Measurements from ENCODE around the gene FRMD1. TPM values are rescaled to one million over a fixed set of nuclear protein-coding genes. Genes with fewer than 3 reads are reported as not detected.

FRMD1 gene
- total RNA-seq, 1 donor from 2014 or later, result not detected

DNA sequence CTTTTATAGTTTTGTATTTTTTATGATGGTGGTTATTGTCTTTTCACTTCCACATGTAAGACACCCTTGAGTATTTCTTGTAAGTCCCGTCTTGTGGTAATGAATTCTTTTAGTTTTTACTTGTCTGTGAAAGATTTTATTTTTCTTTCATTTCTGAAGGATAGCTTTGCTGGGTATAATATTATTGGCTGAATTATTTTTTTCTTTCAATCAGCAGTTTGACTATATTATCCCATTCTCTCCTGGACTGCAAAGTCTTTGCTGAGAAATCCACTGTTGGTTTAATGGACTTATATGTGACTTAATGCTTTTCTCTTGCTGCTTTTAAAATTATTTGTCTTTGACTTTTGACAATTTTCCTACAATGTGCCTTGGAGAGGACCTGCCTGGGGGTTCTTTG lies 67.7 kb downstream of the FRMD1 start:
- no peak overlapping the region for H3K27ac Mint-ChIP-seq (ENCODE audit: unreplicated experiment)
- Histone ChIP-seq H3K9me3 (ENCODE audit: insufficient read depth, low read depth, low read length) (peaks cover 13% of the 10 kb centered on the region), H3K9ac (ENCODE audit: low read length) (no peak overlapping the region), H3K27me3 (ENCODE audit: insufficient read depth, low read length) (peaks cover 5% of the 10 kb centered on the region), H3K4me1 (ENCODE audit: insufficient read depth, low read length) (peaks cover 10% of the 10 kb centered on the region), H3K4me3 (ENCODE audit: insufficient read depth, low read depth, low read length) (no peak overlapping the region), H4K20me1 (ENCODE audit: insufficient read depth, low read length) (no peaks in the 10 kb centered on the region), H3K79me2 (ENCODE audit: insufficient read depth, low read length) (no peaks in the 10 kb centered on the region), H2AFZ (ENCODE audit: low read depth, low read length) (no peak overlapping the region), H3K27ac (ENCODE audit: low read depth, low read length) (no peak overlapping the region), H3K36me3 (ENCODE audit: insufficient read depth, low read length) (no peaks in the 10 kb centered on the region), H3K4me2 (ENCODE audit: low read length) (no peak overlapping the region)
- H3K4me3 Mint-ChIP-seq (ENCODE audit: unreplicated experiment), result no peak overlapping the region
- peaks cover 5% of the 10 kb centered on the region for H3K27me3 Mint-ChIP-seq (ENCODE audit: low read depth, unreplicated experiment)
- H3K36me3 Mint-ChIP-seq (ENCODE audit: low read depth, unreplicated experiment), result peaks cover 9% of the 10 kb centered on the region
- FAIRE-seq (no peak), DNase-seq (ENCODE audit: low read depth) (no peak)
- H3K9me3 Mint-ChIP-seq (ENCODE audit: unreplicated experiment), result peaks cover 41% of the 10 kb centered on the region
- no peak for TF ChIP-seq EZH2 (IDR thresholded peaks at IDR 0.05; ENCODE audit: insufficient read depth, low read length)
- TF ChIP-seq, protein P1, sequence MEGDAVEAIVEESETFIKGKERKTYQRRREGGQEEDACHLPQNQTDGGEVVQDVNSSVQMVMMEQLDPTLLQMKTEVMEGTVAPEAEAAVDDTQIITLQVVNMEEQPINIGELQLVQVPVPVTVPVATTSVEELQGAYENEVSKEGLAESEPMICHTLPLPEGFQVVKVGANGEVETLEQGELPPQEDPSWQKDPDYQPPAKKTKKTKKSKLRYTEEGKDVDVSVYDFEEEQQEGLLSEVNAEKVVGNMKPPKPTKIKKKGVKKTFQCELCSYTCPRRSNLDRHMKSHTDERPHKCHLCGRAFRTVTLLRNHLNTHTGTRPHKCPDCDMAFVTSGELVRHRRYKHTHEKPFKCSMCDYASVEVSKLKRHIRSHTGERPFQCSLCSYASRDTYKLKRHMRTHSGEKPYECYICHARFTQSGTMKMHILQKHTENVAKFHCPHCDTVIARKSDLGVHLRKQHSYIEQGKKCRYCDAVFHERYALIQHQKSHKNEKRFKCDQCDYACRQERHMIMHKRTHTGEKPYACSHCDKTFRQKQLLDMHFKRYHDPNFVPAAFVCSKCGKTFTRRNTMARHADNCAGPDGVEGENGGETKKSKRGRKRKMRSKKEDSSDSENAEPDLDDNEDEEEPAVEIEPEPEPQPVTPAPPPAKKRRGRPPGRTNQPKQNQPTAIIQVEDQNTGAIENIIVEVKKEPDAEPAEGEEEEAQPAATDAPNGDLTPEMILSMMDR (IDR thresholded peaks at IDR 0.05; ENCODE audit: insufficient read depth, low read depth, low read length), result no peak
- peaks cover 5% of the 10 kb centered on the region for H3K4me1 Mint-ChIP-seq (ENCODE audit: low read depth, unreplicated experiment)

DNA sequence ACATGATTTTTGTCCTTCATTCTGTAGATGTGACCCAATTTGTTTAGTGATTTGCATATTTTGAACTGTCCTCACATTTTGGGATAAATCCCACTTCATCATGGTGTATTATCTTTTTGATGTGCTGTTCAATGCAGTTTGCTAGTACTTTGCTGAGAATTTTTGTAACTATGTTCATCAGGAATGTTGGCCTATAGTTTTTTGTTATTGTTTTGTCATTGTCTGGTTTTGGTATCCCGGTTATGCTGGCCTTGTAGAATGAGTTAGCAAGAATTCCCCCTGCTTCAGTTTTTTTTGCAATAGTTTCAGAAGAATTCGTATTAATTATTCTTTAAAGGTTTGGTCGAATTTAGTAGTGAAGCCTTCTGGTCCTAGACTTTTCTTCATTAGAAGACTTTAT lies 69.7 kb downstream of the FRMD1 start:
- H3K4me3 ChIP-seq (ENCODE audit: insufficient read depth, low read depth, low read length), result no peak overlapping the region
- H3K4me1 Mint-ChIP-seq (ENCODE audit: low read depth, unreplicated experiment), result peaks cover 5% of the 10 kb centered on the region
- H3K79me2 ChIP-seq (ENCODE audit: insufficient read depth, low read length), result no peaks in the 10 kb centered on the region
- DNase-seq (ENCODE audit: low read depth) (peak; percentile 26), FAIRE-seq (peak; percentile 49)
- peaks cover 10% of the 10 kb centered on the region for H3K4me1 ChIP-seq (ENCODE audit: insufficient read depth, low read length)
- H3K36me3 Mint-ChIP-seq (ENCODE audit: low read depth, unreplicated experiment), result peaks cover 6% of the 10 kb centered on the region
- H3K4me2 ChIP-seq (ENCODE audit: low read length), result no peak overlapping the region
- peaks cover 2% of the 10 kb centered on the region for H3K27me3 Mint-ChIP-seq (ENCODE audit: low read depth, unreplicated experiment)
- no peak overlapping the region for H2AFZ ChIP-seq (ENCODE audit: low read depth, low read length)
- H3K9me3 Mint-ChIP-seq (ENCODE audit: unreplicated experiment), result peaks cover 27% of the 10 kb centered on the region
- H3K9ac ChIP-seq (ENCODE audit: low read length), result no peak overlapping the region
- no peaks in the 10 kb centered on the region for H3K36me3 ChIP-seq (ENCODE audit: insufficient read depth, low read length)
- peak overlapping the region; percentile 44 for H3K27ac Mint-ChIP-seq (ENCODE audit: unreplicated experiment)
- no peaks in the 10 kb centered on the region for H4K20me1 ChIP-seq (ENCODE audit: insufficient read depth, low read length)
- peaks cover 6% of the 10 kb centered on the region for H3K27me3 ChIP-seq (ENCODE audit: insufficient read depth, low read length)
- H3K4me3 Mint-ChIP-seq (ENCODE audit: unreplicated experiment), result no peak overlapping the region
- TF ChIP-seq, protein P1 (IDR thresholded peaks at IDR 0.05; ENCODE audit: insufficient read depth, low read depth, low read length), result no peak
- no peak for TF ChIP-seq EZH2 (IDR thresholded peaks at IDR 0.05; ENCODE audit: insufficient read depth, low read length)
- peak overlapping the region; percentile 16 for H3K27ac ChIP-seq (ENCODE audit: low read depth, low read length)
- H3K9me3 ChIP-seq (ENCODE audit: insufficient read depth, low read depth, low read length), result peaks cover 13% of the 10 kb centered on the region

DNA sequence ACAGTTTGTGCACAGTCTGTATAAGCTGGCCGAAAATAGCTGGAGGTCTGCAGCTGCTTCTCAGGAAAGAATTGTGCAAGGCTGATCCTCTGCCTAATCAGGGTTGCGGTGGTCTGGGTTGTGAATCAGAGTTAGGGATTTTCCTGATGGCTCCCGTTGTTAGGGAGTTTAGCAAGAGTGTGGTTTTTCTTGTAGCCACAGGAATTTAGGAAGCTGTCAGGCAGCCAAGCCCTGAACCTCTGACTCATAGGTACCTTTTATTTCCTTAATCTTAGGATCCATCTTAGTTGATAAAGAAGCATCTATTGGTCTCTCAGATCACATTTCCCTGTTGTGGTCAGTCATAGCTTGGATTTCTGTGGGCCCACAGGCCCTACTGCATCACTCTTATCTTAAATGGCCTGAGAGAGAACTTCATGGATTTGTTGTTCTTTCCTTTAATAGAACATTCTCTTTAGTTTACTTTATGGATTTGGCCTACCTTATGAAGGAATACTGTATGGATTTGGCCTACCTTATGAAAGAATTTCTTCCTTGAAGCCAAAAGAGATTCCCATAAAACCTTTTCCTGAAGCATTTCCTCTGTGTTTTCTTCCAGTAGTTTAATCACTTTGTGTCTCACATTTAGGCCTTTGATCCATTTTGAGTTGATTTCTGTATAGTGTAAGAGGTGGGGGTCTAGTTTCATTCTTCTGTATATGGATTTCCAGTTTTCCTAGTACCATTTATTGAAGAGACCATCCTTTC lies 71.2 kb downstream of the FRMD1 start:
- TF ChIP-seq, protein P1 (IDR thresholded peaks at IDR 0.05; ENCODE audit: insufficient read depth, low read depth, low read length), result no peak
- TF ChIP-seq EZH2 (IDR thresholded peaks at IDR 0.05; ENCODE audit: insufficient read depth, low read length), result no peak
- Histone ChIP-seq H3K4me2 (ENCODE audit: low read length) (peak overlapping the region; percentile 65), H3K79me2 (ENCODE audit: insufficient read depth, low read length) (no peaks in the 10 kb centered on the region), H3K9me3 (ENCODE audit: insufficient read depth, low read depth, low read length) (peaks cover 8% of the 10 kb centered on the region), H4K20me1 (ENCODE audit: insufficient read depth, low read length) (no peaks in the 10 kb centered on the region), H3K9ac (ENCODE audit: low read length) (peak overlapping the region; percentile 44), H2AFZ (ENCODE audit: low read depth, low read length) (no peak overlapping the region), H3K27ac (ENCODE audit: low read depth, low read length) (peak overlapping the region; percentile 86), H3K27me3 (ENCODE audit: insufficient read depth, low read length) (peaks cover 7% of the 10 kb centered on the region), H3K4me1 (ENCODE audit: insufficient read depth, low read length) (peaks cover 10% of the 10 kb centered on the region), H3K4me3 (ENCODE audit: insufficient read depth, low read depth, low read length) (no peak overlapping the region), H3K36me3 (ENCODE audit: insufficient read depth, low read length) (no peaks in the 10 kb centered on the region)
- H3K36me3 Mint-ChIP-seq (ENCODE audit: low read depth, unreplicated experiment), result peaks cover 6% of the 10 kb centered on the region
- H3K27me3 Mint-ChIP-seq (ENCODE audit: low read depth, unreplicated experiment), result no peaks in the 10 kb centered on the region
- no peak overlapping the region for H3K4me3 Mint-ChIP-seq (ENCODE audit: unreplicated experiment)
- H3K27ac Mint-ChIP-seq (ENCODE audit: unreplicated experiment), result peak overlapping the region; percentile 92
- DNase-seq (ENCODE audit: low read depth), result peak; percentile 100
- H3K4me1 Mint-ChIP-seq (ENCODE audit: low read depth, unreplicated experiment), result peaks cover 5% of the 10 kb centered on the region
- FAIRE-seq, result peak; percentile 99
- H3K9me3 Mint-ChIP-seq (ENCODE audit: unreplicated experiment), result peaks cover 25% of the 10 kb centered on the region

Measured in astrocyte (in vitro differentiated cells and primary cell).